HG02759 (cell line): ENCODE data around the gene PGM5.

Experiments used
- ATAC-seq: cut with Tn5 transposase; IDR thresholded peaks from one replicate; pipeline ENCODE4 v1.9.1; 2021; ENCODE audit warnings: mild to moderate bottlenecking, moderate library complexity; ENCODE audit not compliant: unreplicated experiment

Gene PGM5

DNA sequence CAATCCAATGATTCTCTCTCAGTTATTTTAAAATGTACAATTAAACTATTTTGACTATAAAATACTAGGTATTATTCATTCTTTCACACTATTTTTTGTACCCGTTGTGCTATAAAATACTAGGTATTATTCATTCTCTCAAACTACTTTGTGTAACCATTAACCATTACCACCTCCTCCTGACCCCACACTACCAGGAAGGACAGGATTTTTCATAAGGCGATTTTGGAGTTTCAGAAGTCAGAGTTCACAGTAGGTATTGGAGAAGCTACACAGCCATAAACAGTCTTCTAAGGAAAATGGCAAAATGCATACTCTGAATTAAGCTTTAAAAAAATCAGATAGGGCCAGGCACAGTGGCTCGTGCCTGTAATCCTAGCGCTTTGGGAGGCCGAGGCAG is 219.4 kb downstream of the PGM5 start:
- ATAC-seq, result no peak

DNA sequence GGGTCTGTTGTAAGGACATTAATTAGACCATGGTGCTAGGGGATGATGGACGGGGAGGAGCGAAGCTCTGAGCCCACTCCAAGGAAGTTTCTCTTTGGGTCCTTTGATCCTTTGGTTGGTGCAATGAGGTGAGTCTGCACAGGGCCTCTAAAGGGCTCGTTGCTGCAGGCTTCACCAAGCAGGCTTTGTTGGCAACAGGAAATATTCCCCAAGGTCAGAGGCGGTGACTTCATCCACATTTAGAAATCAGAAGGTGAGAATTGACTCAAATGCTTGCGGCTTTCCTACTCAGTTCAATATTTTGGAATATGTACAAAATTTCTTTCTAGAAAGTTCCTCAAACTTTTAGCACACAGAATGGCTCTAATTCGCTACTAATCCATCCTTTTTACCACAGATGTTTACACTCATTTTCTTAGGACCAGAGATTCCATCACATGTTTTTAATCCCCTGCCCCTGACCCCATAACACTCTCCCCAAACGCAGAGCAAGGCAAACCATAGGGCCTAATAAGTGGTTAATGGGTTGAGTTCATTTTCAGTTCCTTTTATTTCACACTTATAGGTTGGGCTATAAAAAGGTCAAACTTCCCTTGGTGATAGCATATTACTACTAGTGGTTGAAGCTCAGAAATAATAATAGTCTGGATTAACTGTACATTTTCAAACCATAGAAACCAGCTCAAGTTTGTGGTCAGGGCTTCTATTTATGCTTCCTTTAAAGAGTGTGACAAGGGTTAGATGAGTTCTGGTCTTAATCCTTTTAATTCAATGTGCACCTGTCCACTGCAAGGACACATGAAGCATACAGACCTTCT is 221.6 kb downstream of the PGM5 start:
- peak; percentile 86 for ATAC-seq
